ENCODE results near the gene EBLN1.
"Not testable (repeated sequence)": the region's sequence is repeated elsewhere in the genome, so short reads cannot be mapped to it uniquely, and the experiment has no call there.

The EBLN1 gene

DNA sequence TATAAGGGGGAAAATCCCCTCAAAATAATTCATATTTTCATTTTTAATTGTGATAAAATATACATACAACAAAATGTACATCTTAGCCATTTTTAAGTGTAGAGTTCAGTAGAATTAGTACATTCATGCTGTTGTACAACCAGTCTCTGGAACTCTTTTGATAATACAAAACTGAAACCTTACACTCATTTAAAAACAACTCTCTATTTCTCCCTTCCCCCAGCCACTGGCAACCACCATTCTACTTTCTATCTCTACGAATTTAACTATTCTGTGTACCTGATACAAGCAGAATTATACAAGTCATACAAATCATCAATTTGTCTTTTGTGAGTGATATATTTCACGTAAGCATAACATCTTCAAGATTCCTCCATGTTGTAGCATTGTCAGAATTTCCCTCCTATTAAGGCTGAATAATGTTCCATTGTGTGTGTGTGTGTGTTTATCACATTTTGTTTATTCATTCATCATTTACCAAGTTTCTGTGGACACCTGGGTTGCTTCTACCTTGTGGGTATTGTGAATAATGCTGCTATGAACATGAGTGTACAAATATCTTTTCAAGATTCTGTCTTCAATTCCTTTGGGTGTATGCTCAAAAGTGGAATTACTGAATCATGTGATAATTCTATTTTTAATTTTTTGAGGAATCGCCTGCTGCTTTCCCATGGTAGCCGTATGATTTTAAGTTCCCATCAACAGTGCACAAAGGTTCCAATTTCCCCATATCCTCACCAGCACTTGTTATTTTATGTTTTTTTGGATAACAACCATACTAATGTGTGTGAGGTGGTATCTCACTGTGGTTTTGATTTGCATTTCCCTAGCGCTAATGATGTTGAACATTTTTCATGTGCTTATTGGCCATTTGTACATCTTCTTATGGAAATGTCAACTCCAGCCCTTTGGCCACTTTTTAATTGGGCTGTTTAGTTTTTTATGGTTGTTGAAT lies 4.7 kb upstream of the EBLN1 start:
- Mint-ChIP-seq H3K9me3 (peaks cover 11% of the 10 kb centered on the region), H3K4me3 (no peak overlapping the region), H3K4me1 (peaks cover 5% of the 10 kb centered on the region), H3K27ac (no peak overlapping the region), H3K27me3 (ENCODE audit: low read depth, poor library complexity) (peaks cover 13% of the 10 kb centered on the region), H3K36me3 (ENCODE audit: low read depth) (no peaks in the 10 kb centered on the region)
- TF ChIP-seq, protein P1, sequence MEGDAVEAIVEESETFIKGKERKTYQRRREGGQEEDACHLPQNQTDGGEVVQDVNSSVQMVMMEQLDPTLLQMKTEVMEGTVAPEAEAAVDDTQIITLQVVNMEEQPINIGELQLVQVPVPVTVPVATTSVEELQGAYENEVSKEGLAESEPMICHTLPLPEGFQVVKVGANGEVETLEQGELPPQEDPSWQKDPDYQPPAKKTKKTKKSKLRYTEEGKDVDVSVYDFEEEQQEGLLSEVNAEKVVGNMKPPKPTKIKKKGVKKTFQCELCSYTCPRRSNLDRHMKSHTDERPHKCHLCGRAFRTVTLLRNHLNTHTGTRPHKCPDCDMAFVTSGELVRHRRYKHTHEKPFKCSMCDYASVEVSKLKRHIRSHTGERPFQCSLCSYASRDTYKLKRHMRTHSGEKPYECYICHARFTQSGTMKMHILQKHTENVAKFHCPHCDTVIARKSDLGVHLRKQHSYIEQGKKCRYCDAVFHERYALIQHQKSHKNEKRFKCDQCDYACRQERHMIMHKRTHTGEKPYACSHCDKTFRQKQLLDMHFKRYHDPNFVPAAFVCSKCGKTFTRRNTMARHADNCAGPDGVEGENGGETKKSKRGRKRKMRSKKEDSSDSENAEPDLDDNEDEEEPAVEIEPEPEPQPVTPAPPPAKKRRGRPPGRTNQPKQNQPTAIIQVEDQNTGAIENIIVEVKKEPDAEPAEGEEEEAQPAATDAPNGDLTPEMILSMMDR (IDR thresholded peaks at IDR 0.05): no peak
- no peak for DNase-seq

DNA sequence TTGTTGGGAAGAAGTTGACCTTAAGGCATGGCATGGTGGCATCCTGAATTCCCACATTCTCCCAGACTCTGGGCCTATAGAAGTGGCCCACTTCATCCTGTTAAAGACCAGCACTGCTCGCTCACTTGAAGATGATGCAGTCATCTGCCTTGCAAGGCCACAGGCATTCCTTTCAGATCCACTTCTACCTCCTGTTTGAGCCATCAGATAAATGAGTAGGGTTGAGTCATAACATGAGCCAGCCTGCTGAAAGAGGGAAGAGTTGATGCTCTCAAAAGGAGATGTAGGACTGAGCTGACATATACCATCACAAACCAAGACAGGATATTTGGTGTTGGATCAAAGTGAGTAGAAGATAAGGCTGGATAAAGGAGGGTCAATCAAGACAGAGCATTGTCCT lies 1.5 kb upstream of the EBLN1 start:
- H3K4me3 Mint-ChIP-seq: no peak overlapping the region
- DNase-seq: no peak
- H3K4me1 Mint-ChIP-seq: peaks cover 6% of the 10 kb centered on the region
- peaks cover 11% of the 10 kb centered on the region for H3K9me3 Mint-ChIP-seq
- H3K27ac Mint-ChIP-seq: no peak overlapping the region
- TF ChIP-seq, protein P1 (IDR thresholded peaks at IDR 0.05): no peak
- peaks cover 10% of the 10 kb centered on the region for H3K27me3 Mint-ChIP-seq (ENCODE audit: low read depth, poor library complexity)
- H3K36me3 Mint-ChIP-seq (ENCODE audit: low read depth): no peaks in the 10 kb centered on the region

DNA sequence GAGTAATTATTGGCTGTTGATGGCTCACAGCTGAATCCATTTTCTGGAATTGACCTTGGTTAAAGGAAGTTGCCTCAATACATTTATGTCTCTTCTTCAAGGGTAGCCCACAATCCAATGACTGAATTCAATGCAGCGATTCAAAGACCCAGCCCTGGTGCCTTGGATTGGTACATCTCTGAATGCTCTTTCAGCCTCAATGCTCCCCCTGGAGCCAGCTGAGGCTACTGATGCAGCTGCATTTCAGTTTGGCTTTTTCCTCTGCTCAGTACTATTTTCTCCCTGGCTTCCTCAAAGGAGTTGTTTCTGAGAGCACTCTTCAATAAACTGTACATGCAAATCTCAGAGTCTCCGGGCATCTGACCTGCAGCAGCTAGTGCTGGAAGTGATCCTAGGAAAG lies 633 bp upstream of the EBLN1 start:
- DNase-seq: no peak
- Mint-ChIP-seq H3K4me3 (no peak overlapping the region), H3K27me3 (ENCODE audit: low read depth, poor library complexity) (peaks cover 14% of the 10 kb centered on the region), H3K36me3 (ENCODE audit: low read depth) (no peaks in the 10 kb centered on the region), H3K4me1 (peaks cover 6% of the 10 kb centered on the region), H3K9me3 (peaks cover 7% of the 10 kb centered on the region), H3K27ac (no peak overlapping the region)
- TF ChIP-seq, protein P1 (IDR thresholded peaks at IDR 0.05): no peak

DNA sequence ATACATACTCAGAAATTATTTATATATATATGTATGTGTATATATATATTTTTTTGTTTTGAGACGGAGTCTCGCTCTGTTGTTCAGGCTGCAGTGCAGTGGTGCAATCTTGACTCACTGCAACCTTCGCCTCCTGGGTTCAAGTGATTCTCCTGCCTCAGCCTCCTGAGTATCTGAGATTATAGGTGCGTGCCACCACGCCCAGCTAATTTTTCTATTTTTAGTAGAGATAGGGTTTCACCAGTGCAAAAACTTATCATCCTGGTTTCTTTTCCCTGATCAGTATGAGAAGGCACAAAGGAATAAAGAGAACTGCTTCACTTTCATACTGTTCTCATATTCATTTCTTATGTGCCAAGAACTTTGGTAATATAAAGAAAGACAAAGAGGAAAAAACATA lies 731 bp downstream of the EBLN1 start:
- H3K36me3 Mint-ChIP-seq (ENCODE audit: low read depth); H3K4me1 Mint-ChIP-seq; H3K9me3 Mint-ChIP-seq; H3K27ac Mint-ChIP-seq; H3K27me3 Mint-ChIP-seq (ENCODE audit: low read depth, poor library complexity); DNase-seq; H3K4me3 Mint-ChIP-seq: not testable (repeated sequence)

DNA sequence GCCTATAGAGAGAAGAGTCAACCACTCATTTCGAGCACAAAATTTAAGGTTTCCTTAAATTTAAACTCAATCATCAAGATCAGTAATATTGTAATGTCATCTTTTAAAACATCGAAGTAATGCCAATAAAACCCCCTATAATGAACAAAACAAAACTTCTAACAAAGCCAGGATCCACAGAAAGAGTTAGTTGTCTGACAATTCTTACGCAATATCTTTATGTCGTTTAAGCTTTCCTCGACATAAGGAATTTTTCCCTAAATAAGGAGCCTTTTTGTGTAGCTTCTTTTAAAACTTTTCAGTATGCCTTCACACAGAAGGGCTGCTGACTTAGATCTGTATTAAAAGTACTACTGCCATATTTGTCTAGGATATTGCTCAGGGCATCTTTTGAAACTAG lies 7.5 kb downstream of the EBLN1 start:
- Mint-ChIP-seq H3K4me3 (no peak overlapping the region), H3K4me1 (no peaks in the 10 kb centered on the region), H3K9me3 (no peaks in the 10 kb centered on the region), H3K27ac (no peak overlapping the region), H3K36me3 (ENCODE audit: low read depth) (no peaks in the 10 kb centered on the region), H3K27me3 (ENCODE audit: low read depth, poor library complexity) (peaks cover 7% of the 10 kb centered on the region)
- TF ChIP-seq, protein P1 (IDR thresholded peaks at IDR 0.05): no peak
- no peak for DNase-seq

DNA sequence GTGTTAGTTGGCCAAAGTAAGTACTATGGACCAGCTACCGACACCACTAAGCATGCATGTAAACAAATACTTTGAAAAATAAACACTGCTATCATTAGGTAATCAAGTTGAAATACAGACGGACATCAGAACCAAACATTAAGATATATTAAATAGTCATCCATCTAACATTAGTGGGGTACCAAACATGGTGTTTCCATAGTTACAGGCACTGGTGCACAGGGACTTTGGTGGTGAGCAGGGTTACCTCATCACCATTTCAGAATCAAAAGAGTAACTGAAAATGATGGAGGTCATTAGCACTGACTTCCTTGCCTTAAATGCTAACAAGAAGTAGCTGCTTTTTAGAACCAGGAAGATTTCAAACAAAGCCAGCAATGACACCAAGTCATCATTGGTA lies 23.9 kb downstream of the EBLN1 start:
- Mint-ChIP-seq H3K27ac (no peak overlapping the region), H3K9me3 (no peaks in the 10 kb centered on the region), H3K4me3 (no peak overlapping the region), H3K36me3 (ENCODE audit: low read depth) (no peaks in the 10 kb centered on the region), H3K27me3 (ENCODE audit: low read depth, poor library complexity) (peaks cover 11% of the 10 kb centered on the region), H3K4me1 (no peaks in the 10 kb centered on the region)
- no peak for DNase-seq
- TF ChIP-seq, protein P1 (IDR thresholded peaks at IDR 0.05): no peak
